ENCODE data around the gene INHBE.
A peak's percentile ranks its signal among the peaks of the same experiment; 100 is the strongest.
"Not testable (repeated sequence)": the region's sequence is repeated elsewhere in the genome, so short reads cannot be mapped to it uniquely, and the experiment has no call there.

Gene INHBE

GRCh38 chr12:57476993-57477709 is 22.0 kb downstream of the INHBE start:
- no peak for DNase-seq

GRCh38 chr12:57477710-57478681 is 22.9 kb downstream of the INHBE start:
- DNase-seq, result peak; percentile 69 to 77

GRCh38 chr12:57479043-57479375 is 23.9 kb downstream of the INHBE start:
- DNase-seq, result no peak

- DNase-seq, result peak; percentile 73 to 84
These were observed 24.4 kb downstream of the INHBE start, which contains the start of gene ARHGAP9 for GRCh38 chr12:57479376-57480115. TSS of gene ARHGAP9 (minus strand) at chr12:57479866. CDS start at chr12:57479406, 460 bp downstream.

- no peak for DNase-seq
These were observed 26.6 kb downstream of the INHBE start for GRCh38 chr12:57481671-57482070.

- no peak for DNase-seq
These were observed 28.4 kb downstream of the INHBE start for GRCh38 chr12:57483466-57483865.

- DNase-seq, result no peak
These were observed 30.6 kb downstream of the INHBE start for GRCh38 chr12:57485695-57486094.

- no peak for DNase-seq
These were observed 32.0 kb downstream of the INHBE start for GRCh38 chr12:57487055-57487596.

GRCh38 chr12:57487597-57488401 is 32.7 kb downstream of the INHBE start, which contains the start of gene MARS1:
TSS of gene MARS1 (plus strand) at chr12:57488068. CDS start at chr12:57488091, 23 bp downstream.
- DNase-seq, result peak; percentile 93 to 96

GRCh38 chr12:57488402-57489156 is 33.5 kb downstream of the INHBE start:
- DNase-seq, result no peak

- DNase-seq, result no peak
These were observed 34.1 kb downstream of the INHBE start for GRCh38 chr12:57489157-57489641.

GRCh38 chr12:57490126-57490525 is 35.0 kb downstream of the INHBE start:
- DNase-seq, result no peak

GRCh38 chr12:57491393-57492280 is 36.5 kb downstream of the INHBE start:
- DNase-seq, result no peak

GRCh38 chr12:57495051-57495701 is 40.1 kb downstream of the INHBE start:
- DNase-seq, result not testable (repeated sequence)

- DNase-seq, result no peak
These were observed 41.7 kb downstream of the INHBE start for GRCh38 chr12:57496822-57497221.

- no peak for DNase-seq
These were observed 42.4 kb downstream of the INHBE start for GRCh38 chr12:57497223-57498131.

- no peak for DNase-seq
These were observed 43.0 kb downstream of the INHBE start for GRCh38 chr12:57498132-57498502.

GRCh38 chr12:57498571-57498970 is 43.5 kb downstream of the INHBE start:
- DNase-seq, result no peak
